Measurements from ENCODE around the gene XCL1. TPM values are rescaled to one million over a fixed set of nuclear protein-coding genes. Genes with fewer than 3 reads are reported as not detected.

XCL1 gene
- total and polyA plus RNA-seq, 2 donors (not counting 3 experiments of a cell fraction or from before 2014, with no cell fraction given), result not detected

DNA sequence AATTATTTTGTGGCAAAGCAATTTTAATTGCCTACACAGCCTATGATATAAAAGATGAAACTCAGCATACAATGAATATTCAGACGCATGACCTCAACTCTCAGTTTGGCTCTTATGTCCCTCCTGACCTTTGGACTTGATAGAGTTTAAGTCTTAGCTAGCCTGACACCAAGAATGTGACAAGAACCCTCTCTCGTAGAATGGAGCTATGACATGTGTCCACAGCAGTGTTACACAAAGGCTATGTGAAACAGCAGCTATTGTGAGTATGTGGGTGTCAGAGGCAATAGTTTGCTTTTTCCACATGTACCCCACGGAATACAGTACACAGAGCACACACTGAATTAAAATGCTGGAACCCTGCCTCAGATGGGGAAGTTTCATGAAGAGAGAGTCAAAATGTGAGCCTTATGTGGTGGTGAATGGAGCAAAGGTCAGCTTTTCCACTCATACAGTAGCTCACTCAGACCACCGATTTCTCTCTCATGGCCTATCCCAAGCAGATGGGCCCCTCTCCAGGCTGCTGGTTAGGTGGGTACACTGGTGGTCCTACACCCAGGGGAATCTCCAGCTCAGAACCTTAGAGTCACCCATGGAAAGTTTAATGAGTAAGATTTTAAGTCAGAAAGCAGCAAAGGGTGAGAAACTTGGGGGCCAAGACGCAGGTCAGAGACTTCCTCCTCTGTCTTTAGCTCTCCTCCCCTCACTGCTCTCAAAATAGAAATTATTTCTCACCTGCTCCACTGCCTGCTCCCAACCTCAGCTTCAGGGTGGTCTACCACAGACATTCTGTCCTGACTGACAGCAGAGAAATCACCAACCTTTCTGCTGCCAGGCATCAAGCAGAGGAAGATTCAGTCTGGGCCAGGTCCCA lies 22.5 kb upstream of the XCL1 start:
- CTCF ChIA-PET, result interaction anchor here (1.3 kb wide), 1 partner anchor 15 kb away, joined by 4 read pairs; no protein-coding TSS in a partner anchor
- no TSS peak for BruUV-seq (replicated peaks)
- FAIRE-seq, result no peak

More for the DNA sequence above, 22.5 kb upstream of the XCL1 start:
- no peaks in the 10 kb centered on the region for H3K9me1 ChIP-seq (replicated peaks; ENCODE audit: control insufficient read depth, extremely low read depth, insufficient read depth, low read length)
- no peaks in the 10 kb centered on the region for H3K36me3 ChIP-seq (ENCODE audit: control insufficient read depth in 2 of 2, extremely low read depth in 1 of 2, insufficient read depth in 2 of 2, low read length in 2 of 2)
- H2AFZ ChIP-seq (ENCODE audit: low read depth, low read length), result no peak overlapping the region
- POLR2A ChIA-PET, result no interaction called here
- H4K20me1 ChIP-seq (replicated peaks; ENCODE audit: control insufficient read depth, extremely low read depth, insufficient read depth, low read length), result no peaks in the 10 kb centered on the region
- no peak overlapping the region for H3K27ac ChIP-seq (ENCODE audit: insufficient read depth, low read depth, low read length)
- H3K27me3 ChIP-seq (ENCODE audit: control insufficient read depth in 2 of 2, insufficient read depth in 2 of 2, low read length in 2 of 2), result peaks cover 0 to 1% of the 10 kb centered on the region in 2 experiments
- intact Hi-C loops (cut with micrococcal nuclease), result no loop called here
- TF ChIP-seq, protein P1, sequence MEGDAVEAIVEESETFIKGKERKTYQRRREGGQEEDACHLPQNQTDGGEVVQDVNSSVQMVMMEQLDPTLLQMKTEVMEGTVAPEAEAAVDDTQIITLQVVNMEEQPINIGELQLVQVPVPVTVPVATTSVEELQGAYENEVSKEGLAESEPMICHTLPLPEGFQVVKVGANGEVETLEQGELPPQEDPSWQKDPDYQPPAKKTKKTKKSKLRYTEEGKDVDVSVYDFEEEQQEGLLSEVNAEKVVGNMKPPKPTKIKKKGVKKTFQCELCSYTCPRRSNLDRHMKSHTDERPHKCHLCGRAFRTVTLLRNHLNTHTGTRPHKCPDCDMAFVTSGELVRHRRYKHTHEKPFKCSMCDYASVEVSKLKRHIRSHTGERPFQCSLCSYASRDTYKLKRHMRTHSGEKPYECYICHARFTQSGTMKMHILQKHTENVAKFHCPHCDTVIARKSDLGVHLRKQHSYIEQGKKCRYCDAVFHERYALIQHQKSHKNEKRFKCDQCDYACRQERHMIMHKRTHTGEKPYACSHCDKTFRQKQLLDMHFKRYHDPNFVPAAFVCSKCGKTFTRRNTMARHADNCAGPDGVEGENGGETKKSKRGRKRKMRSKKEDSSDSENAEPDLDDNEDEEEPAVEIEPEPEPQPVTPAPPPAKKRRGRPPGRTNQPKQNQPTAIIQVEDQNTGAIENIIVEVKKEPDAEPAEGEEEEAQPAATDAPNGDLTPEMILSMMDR (IDR thresholded peaks at IDR 0.05; ENCODE audit: extremely low read depth in 1 of 2, insufficient read depth in 1 of 2, low read depth in 1 of 2, low read length in 2 of 2), result no peak
- TF ChIP-seq JUN (IDR thresholded peaks at IDR 0.05; ENCODE audit: borderline replicate concordance, insufficient read depth, insufficient read length, low read depth) (no peak), EZH2 (IDR thresholded peaks at IDR 0.05; ENCODE audit: borderline replicate concordance, low read depth, low read length, severe bottlenecking) (no peak), FOS (IDR thresholded peaks at IDR 0.05; ENCODE audit: borderline replicate concordance, insufficient read depth, low read length) (no peak), POLR2AphosphoS5 (IDR thresholded peaks at IDR 0.05; ENCODE audit: insufficient read depth, low read depth, low read length) (no peak)
- TF ChIP-seq, protein P2, sequence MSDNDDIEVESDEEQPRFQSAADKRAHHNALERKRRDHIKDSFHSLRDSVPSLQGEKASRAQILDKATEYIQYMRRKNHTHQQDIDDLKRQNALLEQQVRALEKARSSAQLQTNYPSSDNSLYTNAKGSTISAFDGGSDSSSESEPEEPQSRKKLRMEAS (IDR thresholded peaks at IDR 0.05; ENCODE audit: insufficient read depth, insufficient read length), result no peak
- DNase-seq (ENCODE audit: low read depth, low spot score), result no peak
- H3K9me3 ChIP-seq (replicated peaks; ENCODE audit: control insufficient read depth, insufficient read depth, low read length), result no peaks in the 10 kb centered on the region
- H3K4me2 ChIP-seq (ENCODE audit: insufficient read depth, low read length), result no peak overlapping the region
- no peak overlapping the region for H3K9ac ChIP-seq (replicated peaks; ENCODE audit: extremely low read depth, insufficient read depth, low read length)
- dilution Hi-C loops (cut with MboI; ENCODE audit: extremely low pct_ligation_motif_present, low sequenced_read_pairs), result no loop called here
- H3K4me3 ChIP-seq (replicated peaks in 1 of 3; ENCODE audit: insufficient read depth in 1 of 3, low read depth in 1 of 3, low read length in 3 of 3), result no peak overlapping the region
- no peaks in the 10 kb centered on the region for H3K4me1 ChIP-seq (ENCODE audit: control insufficient read depth, extremely low read depth, insufficient read depth, low read length)
- no peaks in the 10 kb centered on the region for H3K79me2 ChIP-seq (ENCODE audit: control insufficient read depth, insufficient read depth, low read length)

Data from endothelial cell of umbilical vein (primary cell).